ENCODE measurements around the gene SVIL. TPM values are rescaled to one million over a fixed set of nuclear protein-coding genes. Genes with fewer than 3 reads are reported as not detected.

Gene SVIL
- total RNA-seq, 1 experiment from 2014 or later, result 15.3 TPM

DNA sequence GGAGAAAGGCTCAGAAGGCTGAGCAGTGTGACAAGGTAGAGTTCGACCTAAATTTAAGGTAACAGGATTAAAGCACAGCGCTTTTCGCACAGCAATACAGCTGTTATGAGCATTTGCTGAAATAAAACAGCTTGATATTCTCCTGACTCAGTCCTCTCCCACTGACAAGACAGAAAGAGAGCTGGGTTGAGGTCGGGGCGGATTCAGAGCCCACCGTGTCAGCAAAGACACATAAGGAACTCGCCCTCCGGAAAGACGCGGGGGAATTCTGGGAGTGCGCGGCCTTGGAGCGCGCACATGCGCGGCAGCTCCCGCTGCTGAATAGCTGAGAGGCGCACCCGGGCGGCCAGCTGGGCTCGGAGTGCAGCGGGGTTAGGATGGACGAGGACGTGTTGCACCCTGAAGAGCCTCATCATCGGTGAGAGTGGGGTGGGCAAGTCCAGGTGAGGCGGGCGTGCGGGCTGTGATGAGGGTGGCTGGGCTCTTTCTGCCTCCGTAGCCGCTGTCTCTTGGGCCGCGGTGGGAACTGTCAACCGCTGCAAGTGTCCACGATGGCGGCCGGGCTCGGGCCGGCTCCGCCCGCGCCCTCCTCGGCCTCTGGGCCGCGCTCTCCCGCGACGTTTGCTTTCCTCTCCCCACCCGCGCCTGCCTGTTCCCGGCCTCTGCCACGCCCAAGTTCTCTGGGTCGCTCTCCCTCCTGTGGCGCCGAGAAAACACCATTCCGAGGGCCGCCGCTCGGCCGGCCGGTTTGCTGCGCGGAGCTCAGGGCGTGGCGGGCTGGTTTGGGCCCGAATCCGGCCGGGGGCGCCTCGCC lies 225.3 kb downstream of the SVIL start:
- Mint-ChIP-seq H3K27ac (no peak overlapping the region), H3K4me3 (no peak overlapping the region)
- no peak for DNase-seq

More for the DNA sequence above, 225.3 kb downstream of the SVIL start:
- Histone ChIP-seq H3K14ac (ENCODE audit: insufficient read depth, low read length) (no peak overlapping the region), H4K5ac (ENCODE audit: insufficient read length, low read depth, low read length) (no peak overlapping the region), H3K9me3 (ENCODE audit: control insufficient read depth, low read depth, low read length) (peaks cover 13% of the 10 kb centered on the region), H3K27ac (ENCODE audit: insufficient read length, low read depth, low read length) (no peak overlapping the region), H3K27me3 (ENCODE audit: insufficient read depth, low read length) (no peaks in the 10 kb centered on the region), H3K79me1 (ENCODE audit: insufficient read depth, low read depth, low read length, poor library complexity, severe bottlenecking) (no peaks in the 10 kb centered on the region), H3K9ac (ENCODE audit: extremely low read depth, insufficient read length, low read length) (no peak overlapping the region), H2AK5ac (ENCODE audit: insufficient read length, low read length) (no peak overlapping the region), H4K8ac (replicated peaks; ENCODE audit: insufficient read length, low read depth, low read length) (no peak overlapping the region), H3K4ac (ENCODE audit: low read depth, low read length) (no peak overlapping the region), H3T11ph (ENCODE audit: low read length) (no peak overlapping the region), H2BK120ac (ENCODE audit: low read depth, low read length, poor library complexity, severe bottlenecking) (no peak overlapping the region), H4K91ac (ENCODE audit: insufficient read length, low read depth, low read length) (no peak overlapping the region), H3K4me2 (ENCODE audit: insufficient read depth, insufficient read length, low read length) (no peak overlapping the region), H2BK20ac (ENCODE audit: low read depth, low read length, poor library complexity, severe bottlenecking) (no peak overlapping the region), H3K4me1 (ENCODE audit: insufficient read depth, low read length) (no peaks in the 10 kb centered on the region), H3K18ac (ENCODE audit: insufficient read length, low read depth, low read length) (no peak overlapping the region), H2BK5ac (ENCODE audit: insufficient read length, low read length) (no peak overlapping the region), H3K79me2 (ENCODE audit: insufficient read depth, low read length) (no peaks in the 10 kb centered on the region), H2AFZ (ENCODE audit: low read length) (no peak overlapping the region), H4K20me1 (ENCODE audit: control insufficient read depth, insufficient read depth, insufficient read length) (no peaks in the 10 kb centered on the region), H2BK12ac (ENCODE audit: insufficient read length, low read depth, low read length) (no peak overlapping the region), H3K23ac (ENCODE audit: insufficient read length, low read depth, low read length) (no peak overlapping the region), H2BK15ac (ENCODE audit: low read depth, low read length) (no peak overlapping the region), H3K56ac (ENCODE audit: insufficient read length, low read depth, low read length) (no peak overlapping the region), H3K23me2 (ENCODE audit: insufficient read length, low read depth, low read length, poor library complexity, severe bottlenecking) (no peaks in the 10 kb centered on the region)
- H3K27me3 Mint-ChIP-seq (ENCODE audit: low read depth), result no peaks in the 10 kb centered on the region
- no CpG with 5 or more reads among the region's 69 CpGs for WGBS (ENCODE audit: extremely low coverage, insufficient read length, low lambda C conversion rate)
- H3K4me1 Mint-ChIP-seq, result no peaks in the 10 kb centered on the region
- peaks cover 8 to 24% (median 21%) of the 10 kb centered on the region in 3 experiments for H3K36me3 Mint-ChIP-seq (ENCODE audit: insufficient read depth in 1 of 3, low read depth in 3 of 3)
- TF ChIP-seq, protein P1, sequence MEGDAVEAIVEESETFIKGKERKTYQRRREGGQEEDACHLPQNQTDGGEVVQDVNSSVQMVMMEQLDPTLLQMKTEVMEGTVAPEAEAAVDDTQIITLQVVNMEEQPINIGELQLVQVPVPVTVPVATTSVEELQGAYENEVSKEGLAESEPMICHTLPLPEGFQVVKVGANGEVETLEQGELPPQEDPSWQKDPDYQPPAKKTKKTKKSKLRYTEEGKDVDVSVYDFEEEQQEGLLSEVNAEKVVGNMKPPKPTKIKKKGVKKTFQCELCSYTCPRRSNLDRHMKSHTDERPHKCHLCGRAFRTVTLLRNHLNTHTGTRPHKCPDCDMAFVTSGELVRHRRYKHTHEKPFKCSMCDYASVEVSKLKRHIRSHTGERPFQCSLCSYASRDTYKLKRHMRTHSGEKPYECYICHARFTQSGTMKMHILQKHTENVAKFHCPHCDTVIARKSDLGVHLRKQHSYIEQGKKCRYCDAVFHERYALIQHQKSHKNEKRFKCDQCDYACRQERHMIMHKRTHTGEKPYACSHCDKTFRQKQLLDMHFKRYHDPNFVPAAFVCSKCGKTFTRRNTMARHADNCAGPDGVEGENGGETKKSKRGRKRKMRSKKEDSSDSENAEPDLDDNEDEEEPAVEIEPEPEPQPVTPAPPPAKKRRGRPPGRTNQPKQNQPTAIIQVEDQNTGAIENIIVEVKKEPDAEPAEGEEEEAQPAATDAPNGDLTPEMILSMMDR (conservative IDR thresholded peaks at IDR 0.05), result no peak
- H3K9me3 Mint-ChIP-seq, result peaks cover 39 to 45% of the 10 kb centered on the region in 2 experiments
